Endothelial cell of umbilical vein (primary cell): ENCODE measurements around the gene VHLL. TPM values are rescaled to one million over a fixed set of nuclear protein-coding genes. Genes with fewer than 3 reads are reported as not detected.

ENCODE experiments used
- BruUV-seq: library from RNA; stranded (reverse); fragments of 400-500 nt; replicated peaks from 2 replicates; lab custom pipeline; 2021; lab: Mats Ljungman, UMichigan
- CTCF ChIA-PET: fragments of 300-600, 350-600 bp; sonication (Branson Sonifier 250); formaldehyde crosslinking; loops from one replicate; lab custom pipeline; 2021; ENCODE audit warnings: antibody characterized with exemption, inconsistent platforms; lab: Charles Lee
- POLR2A ChIA-PET: fragments of 300-600, 350-600 bp; sonication (Branson Sonifier 250); formaldehyde crosslinking; loops from one replicate; lab custom pipeline; 2021; ENCODE audit warnings: antibody characterized with exemption, inconsistent platforms; lab: Charles Lee
- DNase-seq: peaks from one replicate; pipeline ENCODE4 v3.0.0-alpha.2; 2011; ENCODE audit warnings: low read depth, low spot score
- FAIRE-seq: peaks from 2 replicates; lab custom pipeline; 2011; peaks lifted over from hg19 to GRCh38; lab: Jason Lieb, UNC
- H2AFZ ChIP-seq: 2 replicates; pipeline ENCODE4 v1.6.0; 2012; ENCODE audit warnings: low read depth, low read length, control low read depth, inconsistent platforms
- H3K27ac ChIP-seq: 2 replicates; pipeline ENCODE4 v1.5.1; 2011; ENCODE audit warnings: low read depth, mild to moderate bottlenecking, control low read depth, low read length, moderate library complexity; ENCODE audit not compliant: insufficient read depth
- H3K27me3 ChIP-seq, 2 experiments: 2 replicates each; pipeline versions ENCODE4 v1.6.0 to v1.6.1; 2011; ENCODE audit warnings: low read length in 2 of 2, mixed read lengths in 1 of 2; ENCODE audit not compliant: control insufficient read depth in 2 of 2, insufficient read depth in 2 of 2
- H3K36me3 ChIP-seq, 2 experiments: 2 replicates in 1 of 2; 3 replicates in 1 of 2; pipeline ENCODE4 v1.5.1; 2011; ENCODE audit warnings: low read length in 2 of 2, mild to moderate bottlenecking in 1 of 2, moderate library complexity in 1 of 2; ENCODE audit not compliant: control insufficient read depth in 2 of 2, insufficient read depth in 2 of 2; ENCODE audit errors: extremely low read depth in 1 of 2
- H3K4me1 ChIP-seq: 3 replicates; pipeline ENCODE4 v1.5.1; 2011; ENCODE audit warnings: mild to moderate bottlenecking, low read length; ENCODE audit not compliant: control insufficient read depth, insufficient read depth; ENCODE audit errors: extremely low read depth
- H3K4me2 ChIP-seq: 2 replicates; pipeline ENCODE4 v1.6.1; 2011; ENCODE audit warnings: low read length, control low read depth, mixed read lengths; ENCODE audit not compliant: insufficient read depth
- H3K4me3 ChIP-seq, 3 experiments: fragments of 200-600 bp in 1 of 3; sonication (generic), shearing (Covaris generic) in 1 of 3; replicated peaks in 1 of 3; 2 replicates each; pipeline ENCODE4 v1.5.1; 2011 to 2016; ENCODE audit warnings: control low read depth in 3 of 3, low read length in 3 of 3, mild to moderate bottlenecking in 2 of 3, inconsistent platforms in 1 of 3, low read depth in 1 of 3, moderate library complexity in 1 of 3; ENCODE audit not compliant: insufficient read depth in 1 of 3
- H3K79me2 ChIP-seq: 2 replicates; pipeline ENCODE4 v1.6.0; 2012; ENCODE audit warnings: low read length, inconsistent platforms; ENCODE audit not compliant: control insufficient read depth, insufficient read depth
- H3K9ac ChIP-seq: replicated peaks from 2 replicates; pipeline ENCODE3; 2011; ENCODE audit warnings: low read length, control low read depth; ENCODE audit not compliant: insufficient read depth; ENCODE audit errors: extremely low read depth
- H3K9me1 ChIP-seq: replicated peaks from 3 replicates; pipeline ENCODE4 v1.6.0; 2011; ENCODE audit warnings: mild to moderate bottlenecking, low read length; ENCODE audit not compliant: control insufficient read depth, insufficient read depth; ENCODE audit errors: extremely low read depth
- H3K9me3 ChIP-seq: replicated peaks from 2 replicates; pipeline ENCODE4 v1.5.1; 2012; ENCODE audit warnings: low read length, inconsistent platforms; ENCODE audit not compliant: control insufficient read depth, insufficient read depth
- H4K20me1 ChIP-seq: replicated peaks from 2 replicates; pipeline ENCODE3; 2011; ENCODE audit warnings: mild to moderate bottlenecking, low read length; ENCODE audit not compliant: control insufficient read depth, insufficient read depth; ENCODE audit errors: extremely low read depth
- EZH2 ChIP-seq: IDR thresholded peaks from 2 replicates; pipeline ENCODE4 v1.6.1; 2012; ENCODE audit warnings: borderline replicate concordance, low read depth, mild to moderate bottlenecking, moderate library complexity, low read length, inconsistent platforms; ENCODE audit not compliant: severe bottlenecking
- FOS ChIP-seq: IDR thresholded peaks from 2 replicates; pipeline ENCODE4 v1.6.1; 2011; ENCODE audit warnings: mild to moderate bottlenecking, low read length, moderate library complexity, borderline replicate concordance; ENCODE audit not compliant: insufficient read depth
- GATA2 ChIP-seq: IDR thresholded peaks from 2 replicates; pipeline ENCODE4 v1.7.0; 2011; ENCODE audit warnings: low read depth, mild to moderate bottlenecking, moderate library complexity, mixed read lengths, low read length; ENCODE audit not compliant: insufficient read length, insufficient read depth
- JUN ChIP-seq: IDR thresholded peaks from 2 replicates; pipeline ENCODE4 v1.6.1; 2011; ENCODE audit warnings: borderline replicate concordance, low read depth; ENCODE audit not compliant: insufficient read length, insufficient read depth
- MAX ChIP-seq: IDR thresholded peaks from 2 replicates; pipeline ENCODE4 v1.6.1; 2011; ENCODE audit not compliant: insufficient read depth, insufficient read length
- MYC ChIP-seq: IDR thresholded peaks from one replicate; pipeline ENCODE4 v1.6.1; 2011; ENCODE audit warnings: mild to moderate bottlenecking, low read depth, low read length
- POLR2A ChIP-seq: IDR thresholded peaks from 2 replicates; pipeline ENCODE4 v1.6.1; 2012; ENCODE audit warnings: low read depth, mild to moderate bottlenecking, control low read depth, low read length
- POLR2AphosphoS5 ChIP-seq: IDR thresholded peaks from 2 replicates; pipeline ENCODE4 v1.6.1; 2012; ENCODE audit warnings: low read depth, mild to moderate bottlenecking, control low read depth, low read length, moderate library complexity; ENCODE audit not compliant: insufficient read depth
- dilution Hi-C: fragments of 300-500 bp; cut with MboI; formaldehyde crosslinking; loops from one replicate; pipeline ENCODE4 v1.15.0; 2019; ENCODE audit warnings: low sequenced_read_pairs; ENCODE audit not compliant: extremely low pct_ligation_motif_present
- intact Hi-C: fragments of 100-400 bp; cut with micrococcal nuclease; formaldehyde crosslinking; loops from one replicate; pipeline ENCODE4 v1.10.0; 2022
- polyA plus RNA-seq, 4 experiments: library from polyadenylated mRNA; depleted of rRNA in 3 of 4; stranded (reverse) in 3 of 4; unstranded in 1 of 4; fragments of >200 nt; gene quantifications; 2 replicates each; pipeline versions ENCODE4 v1.2.1 to v1.2.3, GENCODE V29; 2011 to 2012; ENCODE audit warnings: missing spikeins in 1 of 4
- total RNA-seq: library from RNA; stranded (reverse); gene quantifications from 2 replicates; pipeline ENCODE4 v1.2.3, GENCODE V29; 2021
- TF ChIP-seq, protein P1 (sequence below), 2 donors: IDR thresholded peaks; 1 replicate in 1 of 2; 2 replicates in 1 of 2; pipeline ENCODE4 v1.5.1; 2011; ENCODE audit warnings: low read length in 2 of 2, mild to moderate bottlenecking in 2 of 2, moderate library complexity in 2 of 2, control low read depth in 1 of 2, inconsistent platforms in 1 of 2, low read depth in 1 of 2; ENCODE audit not compliant: insufficient read depth in 1 of 2; ENCODE audit errors: extremely low read depth in 1 of 2

The VHLL gene
- total and polyA plus RNA-seq, 2 donors (not counting 3 experiments of a cell fraction or from before 2014, with no cell fraction given) = 0.73 TPM; not detected in 1

DNA sequence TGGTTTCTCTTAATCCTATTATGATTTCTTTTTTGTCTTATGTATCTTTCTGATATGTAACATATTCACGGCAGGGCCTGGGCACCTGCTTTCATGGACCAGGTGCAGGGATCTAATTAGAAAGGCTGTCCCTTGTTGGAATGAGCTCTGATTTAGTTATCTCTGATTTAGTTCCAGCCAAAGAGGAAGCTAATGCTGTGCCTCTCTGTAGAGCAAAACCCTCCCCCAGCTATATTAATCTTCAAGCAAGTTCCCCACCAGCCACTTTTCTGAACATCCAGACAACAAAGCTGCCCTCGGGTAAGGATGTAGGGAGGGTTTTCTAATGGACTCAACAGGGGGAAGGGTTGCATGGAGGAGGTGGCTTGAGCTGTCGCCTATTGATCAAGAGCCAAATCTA is 45.3 kb upstream of the VHLL start:
- no peaks in the 10 kb centered on the region for H3K9me1 ChIP-seq
- intact Hi-C loops (no loop called here), dilution Hi-C loops (no loop called here)
- H3K4me2 ChIP-seq = no peak overlapping the region
- no peaks in the 10 kb centered on the region for H3K9me3 ChIP-seq
- no peak overlapping the region for H3K4me3 ChIP-seq
- no peak overlapping the region for H3K9ac ChIP-seq
- H3K36me3 ChIP-seq = no peaks in the 10 kb centered on the region
- TF ChIP-seq JUN (no peak), MYC (no peak), MAX (no peak), POLR2AphosphoS5 (no peak), GATA2 (no peak), FOS (no peak), POLR2A (no peak), EZH2 (no peak)
- TF ChIP-seq, protein P1, sequence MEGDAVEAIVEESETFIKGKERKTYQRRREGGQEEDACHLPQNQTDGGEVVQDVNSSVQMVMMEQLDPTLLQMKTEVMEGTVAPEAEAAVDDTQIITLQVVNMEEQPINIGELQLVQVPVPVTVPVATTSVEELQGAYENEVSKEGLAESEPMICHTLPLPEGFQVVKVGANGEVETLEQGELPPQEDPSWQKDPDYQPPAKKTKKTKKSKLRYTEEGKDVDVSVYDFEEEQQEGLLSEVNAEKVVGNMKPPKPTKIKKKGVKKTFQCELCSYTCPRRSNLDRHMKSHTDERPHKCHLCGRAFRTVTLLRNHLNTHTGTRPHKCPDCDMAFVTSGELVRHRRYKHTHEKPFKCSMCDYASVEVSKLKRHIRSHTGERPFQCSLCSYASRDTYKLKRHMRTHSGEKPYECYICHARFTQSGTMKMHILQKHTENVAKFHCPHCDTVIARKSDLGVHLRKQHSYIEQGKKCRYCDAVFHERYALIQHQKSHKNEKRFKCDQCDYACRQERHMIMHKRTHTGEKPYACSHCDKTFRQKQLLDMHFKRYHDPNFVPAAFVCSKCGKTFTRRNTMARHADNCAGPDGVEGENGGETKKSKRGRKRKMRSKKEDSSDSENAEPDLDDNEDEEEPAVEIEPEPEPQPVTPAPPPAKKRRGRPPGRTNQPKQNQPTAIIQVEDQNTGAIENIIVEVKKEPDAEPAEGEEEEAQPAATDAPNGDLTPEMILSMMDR (IDR thresholded peaks at IDR 0.05; ENCODE audit: extremely low read depth in 1 of 2, insufficient read depth in 1 of 2, low read depth in 1 of 2, low read length in 2 of 2) = no peak
- no TSS peak for BruUV-seq
- ChIA-PET POLR2A (no interaction called here), CTCF (interaction anchor here (0.7 to 2.6 kb wide), 4 partner anchors 12 to 102 kb away, joined by 3 to 8 read pairs (median 5); no protein-coding TSS in a partner anchor)
- H3K79me2 ChIP-seq = no peaks in the 10 kb centered on the region
- no peak overlapping the region for H2AFZ ChIP-seq
- no peaks in the 10 kb centered on the region for H4K20me1 ChIP-seq
- FAIRE-seq = no peak
- H3K4me1 ChIP-seq = no peaks in the 10 kb centered on the region
- H3K27ac ChIP-seq = no peak overlapping the region
- no peak for DNase-seq
- peaks cover 20 to 29% of the 10 kb centered on the region in 2 experiments for H3K27me3 ChIP-seq
